DOHH2 (cell line): Measurements from ENCODE around the gene CR1L.

ENCODE experiments used
- H3F3A ChIP-seq: fragments of 200-600 bp; sonication (generic), shearing (Covaris generic); 2 replicates; pipeline ENCODE4 v1.6.0; 2016; ENCODE audit warnings: antibody characterized with exemption, mild to moderate bottlenecking; ENCODE audit not compliant: control insufficient read depth, insufficient read depth
- H3K27ac ChIP-seq: fragments of 200-600 bp; sonication (generic); 2 replicates; pipeline ENCODE4 v1.5.1; 2014; ENCODE audit warnings: low read depth, mild to moderate bottlenecking, low read length, moderate library complexity
- H3K27me3 ChIP-seq: fragments of 200-600 bp; sonication (generic); 2 replicates; pipeline ENCODE4 v1.6.1; 2014; ENCODE audit warnings: mild to moderate bottlenecking, low read length, mixed read lengths; ENCODE audit not compliant: control insufficient read depth
- H3K36me3 ChIP-seq: fragments of 200-600 bp; sonication (generic); 2 replicates; pipeline ENCODE4 v1.6.1; 2014; ENCODE audit warnings: mild to moderate bottlenecking, low read length, moderate library complexity, mixed read lengths; ENCODE audit not compliant: control insufficient read depth
- H3K4me1 ChIP-seq: fragments of 200-600 bp; sonication (generic); 2 replicates; pipeline ENCODE4 v1.6.1; 2014; ENCODE audit warnings: mild to moderate bottlenecking, low read length, mixed read lengths; ENCODE audit not compliant: control insufficient read depth
- H3K4me2 ChIP-seq: fragments of 200-600 bp; sonication (generic); 2 replicates; pipeline ENCODE4 v1.6.0; 2014; ENCODE audit warnings: mild to moderate bottlenecking, low read length, moderate library complexity
- H3K4me3 ChIP-seq: fragments of 200-600 bp; sonication (generic); 2 replicates; pipeline ENCODE4 v1.5.1; 2014; ENCODE audit warnings: mild to moderate bottlenecking, low read length, mixed read lengths
- H3K79me2 ChIP-seq: fragments of 200-600 bp; sonication (generic); 2 replicates; pipeline ENCODE4 v1.6.1; 2014; ENCODE audit warnings: mild to moderate bottlenecking, low read length, mixed read lengths; ENCODE audit not compliant: control insufficient read depth
- H3K9me2 ChIP-seq: fragments of 200-600 bp; sonication (generic); replicated peaks from 2 replicates; pipeline ENCODE4 v1.6.1; 2014; ENCODE audit warnings: mild to moderate bottlenecking, low read length, mixed read lengths; ENCODE audit not compliant: control insufficient read depth
- H3K9me3 ChIP-seq: fragments of 200-600 bp; sonication (generic); 2 replicates; pipeline ENCODE4 v1.6.1; 2014; ENCODE audit warnings: antibody characterized with exemption, low read length, mixed read lengths; ENCODE audit not compliant: control insufficient read depth, insufficient read depth
- H4K20me1 ChIP-seq: fragments of 200-600 bp; sonication (generic); 2 replicates; pipeline ENCODE4 v1.6.0; 2014; ENCODE audit warnings: low read depth, mild to moderate bottlenecking, antibody characterized with exemption, low read length, moderate library complexity; ENCODE audit not compliant: control insufficient read depth, insufficient read depth
- EZH2phosphoT487 ChIP-seq: fragments of 200-600 bp; sonication (generic); IDR thresholded peaks from 2 replicates; pipeline ENCODE4 v1.6.1; 2017; ENCODE audit warnings: borderline replicate concordance, mild to moderate bottlenecking, antibody characterized with exemption, low read length, moderate library complexity, mixed read lengths
- TF ChIP-seq, protein P1 (sequence below): fragments of 200-600 bp; sonication (generic); IDR thresholded peaks from one replicate; pipeline ENCODE4 v1.5.1; 2014; ENCODE audit warnings: antibody characterized with exemption, mild to moderate bottlenecking, low read depth, low read length; ENCODE audit not compliant: poor library complexity, severe bottlenecking

CR1L gene

DNA sequence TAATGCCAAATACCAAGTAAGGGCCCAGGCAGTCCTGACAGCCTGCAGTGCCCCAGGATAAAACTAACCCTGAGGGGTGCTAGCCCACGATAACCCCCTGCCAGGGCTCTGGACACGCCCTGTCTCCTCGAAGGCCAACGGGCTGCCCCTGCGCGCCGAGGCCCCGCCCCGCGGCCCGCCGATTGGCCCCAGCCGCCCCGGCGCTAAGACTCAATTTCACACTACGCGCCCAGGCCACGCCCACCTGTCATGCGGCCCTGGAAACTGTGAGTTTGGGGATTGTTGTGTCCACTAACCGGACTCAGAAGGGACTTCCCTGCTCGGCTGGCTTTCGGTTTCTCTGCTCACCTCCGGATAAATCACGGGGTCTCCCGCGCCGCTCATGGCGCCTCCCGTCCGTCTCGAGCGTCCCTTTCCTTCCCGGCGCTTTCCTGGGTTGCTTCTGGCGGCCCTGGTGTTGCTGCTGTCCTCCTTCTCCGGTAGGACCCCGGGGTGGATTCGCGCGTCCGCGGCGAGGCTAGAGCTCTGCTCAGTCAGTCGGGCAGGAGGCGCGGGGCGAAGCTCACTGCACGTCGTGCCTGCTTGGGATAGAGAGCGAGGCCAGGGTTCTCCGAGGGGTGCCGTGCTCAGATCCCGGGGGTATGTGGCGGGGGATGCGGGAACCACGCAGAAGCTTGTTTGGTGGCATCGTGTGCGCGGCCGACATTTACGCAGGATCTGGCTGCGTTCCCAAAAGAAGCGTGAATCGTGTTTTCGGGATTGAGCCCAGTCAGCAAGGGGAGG lies at the start of gene CR1L:
Gene CR1L (plus strand): TSS at position 282 of the 783 bp plus-strand sequence. CDS start 101 bp downstream, at position 383.
- no peaks in the 10 kb centered on the region for H3K9me3 ChIP-seq
- no peak within 1 kb of the TSS for H3K4me3 ChIP-seq
- H3F3A ChIP-seq, result no peaks in the 10 kb centered on the region
- no peaks in the 10 kb centered on the region for H3K79me2 ChIP-seq
- H3K4me2 ChIP-seq, result no peak within 1 kb of the TSS
- H4K20me1 ChIP-seq, result no peaks in the 10 kb centered on the region
- H3K36me3 ChIP-seq, result no peaks in the 10 kb centered on the region
- H3K27me3 ChIP-seq, result no peaks in the 10 kb centered on the region
- peaks cover under 1% of the 10 kb centered on the region for H3K4me1 ChIP-seq
- no peaks in the 10 kb centered on the region for H3K9me2 ChIP-seq
- no peak within 1 kb of the TSS for H3K27ac ChIP-seq
- no peak for TF ChIP-seq EZH2phosphoT487
- TF ChIP-seq, protein P1, sequence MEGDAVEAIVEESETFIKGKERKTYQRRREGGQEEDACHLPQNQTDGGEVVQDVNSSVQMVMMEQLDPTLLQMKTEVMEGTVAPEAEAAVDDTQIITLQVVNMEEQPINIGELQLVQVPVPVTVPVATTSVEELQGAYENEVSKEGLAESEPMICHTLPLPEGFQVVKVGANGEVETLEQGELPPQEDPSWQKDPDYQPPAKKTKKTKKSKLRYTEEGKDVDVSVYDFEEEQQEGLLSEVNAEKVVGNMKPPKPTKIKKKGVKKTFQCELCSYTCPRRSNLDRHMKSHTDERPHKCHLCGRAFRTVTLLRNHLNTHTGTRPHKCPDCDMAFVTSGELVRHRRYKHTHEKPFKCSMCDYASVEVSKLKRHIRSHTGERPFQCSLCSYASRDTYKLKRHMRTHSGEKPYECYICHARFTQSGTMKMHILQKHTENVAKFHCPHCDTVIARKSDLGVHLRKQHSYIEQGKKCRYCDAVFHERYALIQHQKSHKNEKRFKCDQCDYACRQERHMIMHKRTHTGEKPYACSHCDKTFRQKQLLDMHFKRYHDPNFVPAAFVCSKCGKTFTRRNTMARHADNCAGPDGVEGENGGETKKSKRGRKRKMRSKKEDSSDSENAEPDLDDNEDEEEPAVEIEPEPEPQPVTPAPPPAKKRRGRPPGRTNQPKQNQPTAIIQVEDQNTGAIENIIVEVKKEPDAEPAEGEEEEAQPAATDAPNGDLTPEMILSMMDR, result no peak

DNA sequence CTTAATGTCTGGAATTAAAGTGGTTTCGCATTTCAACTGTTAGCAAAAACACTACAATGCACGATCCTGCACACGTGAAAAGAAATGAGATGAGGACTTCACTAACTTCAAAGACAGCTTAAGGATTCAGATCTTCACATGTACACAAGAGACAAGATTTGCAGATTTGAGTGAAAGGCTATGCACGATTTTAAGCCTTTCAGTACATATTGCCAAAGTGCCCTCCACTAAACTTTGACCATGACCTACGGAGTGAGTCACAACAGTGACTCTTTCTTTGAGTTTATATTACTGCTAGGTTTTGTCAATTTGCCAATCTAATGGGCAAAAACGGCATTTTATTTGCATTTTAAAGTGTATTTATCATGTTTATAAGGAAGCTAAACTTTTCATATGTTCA lies 41.2 kb upstream of the CR1L start:
- Histone ChIP-seq H3K4me1 (no peaks in the 10 kb centered on the region), H3K79me2 (no peaks in the 10 kb centered on the region), H3F3A (no peaks in the 10 kb centered on the region), H3K4me2 (no peak overlapping the region), H3K27me3 (no peaks in the 10 kb centered on the region; the same call in none of the 2 replicates), H4K20me1 (no peaks in the 10 kb centered on the region), H3K9me3 (no peaks in the 10 kb centered on the region), H3K9me2 (no peaks in the 10 kb centered on the region), H3K4me3 (no peak overlapping the region), H3K36me3 (no peaks in the 10 kb centered on the region), H3K27ac (no peak overlapping the region)
- TF ChIP-seq, protein P1, result no peak
- no peak for TF ChIP-seq EZH2phosphoT487

DNA sequence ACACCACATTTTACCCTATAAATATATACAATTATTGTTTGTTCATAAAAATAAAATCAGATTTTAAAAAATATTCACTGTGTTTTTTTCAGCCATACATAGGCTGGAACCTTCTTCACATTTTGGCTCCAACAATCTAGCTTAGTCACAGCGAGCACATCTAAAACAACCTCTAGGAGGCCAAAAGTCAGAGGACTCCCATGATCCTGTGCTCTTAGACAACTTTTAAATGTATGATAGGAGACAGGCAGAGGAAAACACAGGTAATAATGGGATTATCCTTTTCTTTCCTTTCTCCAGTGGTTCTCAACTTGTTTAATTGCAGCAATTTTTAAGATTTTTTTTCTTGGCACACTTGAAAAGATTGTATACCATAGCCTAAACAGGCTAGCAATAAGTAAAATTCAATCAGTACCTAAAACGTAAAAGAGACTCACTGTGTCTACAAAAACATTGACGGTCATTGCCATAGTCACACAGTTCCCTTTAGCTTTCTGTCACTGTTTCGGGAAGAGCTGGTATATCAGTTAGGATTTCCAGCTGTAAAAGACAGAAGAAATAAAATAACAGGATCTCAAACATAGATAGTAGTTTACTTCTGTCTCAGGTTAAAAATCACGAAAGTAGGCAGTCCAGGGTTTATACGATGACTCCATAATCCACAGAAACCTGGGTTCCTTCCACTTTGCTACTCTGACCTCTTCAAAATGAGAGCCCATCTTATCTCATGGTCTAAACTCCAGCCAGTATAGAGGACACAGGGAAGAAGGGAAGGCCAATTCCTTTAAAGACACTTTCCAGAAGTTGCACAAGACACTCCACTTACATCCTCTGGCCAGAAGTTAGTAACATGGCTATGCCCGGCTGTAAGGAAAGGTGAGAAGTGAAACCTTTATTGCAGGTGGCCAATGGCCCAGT lies 39.2 kb upstream of the CR1L start:
- Histone ChIP-seq H3K79me2 (no peaks in the 10 kb centered on the region), H3F3A (no peaks in the 10 kb centered on the region), H3K36me3 (no peaks in the 10 kb centered on the region), H4K20me1 (no peaks in the 10 kb centered on the region), H3K4me3 (no peak overlapping the region), H3K9me3 (no peaks in the 10 kb centered on the region), H3K9me2 (no peaks in the 10 kb centered on the region), H3K4me1 (no peaks in the 10 kb centered on the region), H3K27ac (no peak overlapping the region), H3K27me3 (no peaks in the 10 kb centered on the region; the same call in none of the 2 replicates), H3K4me2 (no peak overlapping the region)
- TF ChIP-seq EZH2phosphoT487, result no peak
- TF ChIP-seq, protein P1, result no peak
